Neural cell (in vitro differentiated cells): ENCODE data around the gene AK8. TPM values are rescaled to one million over a fixed set of nuclear protein-coding genes. Genes with fewer than 3 reads are reported as not detected.

Source experiments
- H2AFZ ChIP-seq: fragments of 200-600, 300-800 bp; sonication (generic), shearing (Covaris generic); 2 replicates; pipeline ENCODE4 v1.6.0; 2014; ENCODE audit warnings: low read depth, mild to moderate bottlenecking, antibody characterized with exemption, low read length, moderate library complexity
- H3F3A ChIP-seq: fragments of 200-600 bp; shearing (Covaris generic); 2 replicates; pipeline ENCODE4 v1.6.1; 2016; ENCODE audit warnings: mild to moderate bottlenecking, moderate library complexity, mixed read lengths, antibody characterized with exemption, low read length; ENCODE audit not compliant: insufficient read depth, poor library complexity, severe bottlenecking
- H3K27ac ChIP-seq: fragments of 200-600, 300-800 bp; sonication (generic), shearing (Covaris generic); 2 replicates; pipeline ENCODE4 v1.5.1; 2014; ENCODE audit warnings: mild to moderate bottlenecking, low read length, moderate library complexity
- H3K27me3 ChIP-seq: fragments of 300-800, 200-600 bp; sonication (generic), shearing (Covaris generic); 2 replicates; pipeline ENCODE4 v1.6.0; 2014; ENCODE audit warnings: mild to moderate bottlenecking, low read depth, low read length, moderate library complexity; ENCODE audit not compliant: insufficient read depth
- H3K36me3 ChIP-seq: fragments of 300-800, 200-600 bp; sonication (generic), shearing (Covaris generic); 2 replicates; pipeline ENCODE4 v1.5.1; 2014; ENCODE audit warnings: mild to moderate bottlenecking, antibody characterized with exemption, low read length, moderate library complexity; ENCODE audit not compliant: insufficient read depth
- H3K4me2 ChIP-seq: fragments of 300-800, 200-600 bp; sonication (generic), shearing (Covaris generic); 2 replicates; pipeline ENCODE4 v1.6.0; 2014; ENCODE audit warnings: mild to moderate bottlenecking, low read length
- H3K4me3 ChIP-seq: fragments of 300-800, 200-600 bp; sonication (generic), shearing (Covaris generic); 2 replicates; pipeline ENCODE4 v1.5.1; 2014; ENCODE audit warnings: mild to moderate bottlenecking, low read length, moderate library complexity
- H3K79me2 ChIP-seq: fragments of 200-600 bp; shearing (Covaris generic); replicated peaks from 2 replicates; pipeline ENCODE4 v1.6.0; 2014; ENCODE audit warnings: mild to moderate bottlenecking, low read length, moderate library complexity; ENCODE audit not compliant: insufficient read depth
- H3K9ac ChIP-seq: fragments of 300-800, 200-600 bp; sonication (generic), shearing (Covaris generic); 2 replicates; pipeline ENCODE4 v1.6.1; 2016; ENCODE audit warnings: mild to moderate bottlenecking, low read length, mixed read lengths
- H3K9me2 ChIP-seq: fragments of 200-600 bp; shearing (Covaris generic); 2 replicates; pipeline ENCODE4 v1.6.1; 2016; ENCODE audit warnings: mild to moderate bottlenecking, low read length, mixed read lengths; ENCODE audit not compliant: insufficient read depth
- H3K9me3 ChIP-seq: fragments of 200-600, 300-800 bp; sonication (generic), shearing (Covaris generic); 2 replicates; pipeline ENCODE4 v1.6.1; 2016; ENCODE audit warnings: mild to moderate bottlenecking, mixed run types, low read length, moderate library complexity, mixed read lengths
- H4K20me1 ChIP-seq: fragments of 200-600 bp; shearing (Covaris generic); 2 replicates; pipeline ENCODE4 v1.6.1; 2016; ENCODE audit warnings: mild to moderate bottlenecking, mixed run types; ENCODE audit not compliant: insufficient read depth
- CTCF ChIP-seq: fragments of 450-650 bp; IDR thresholded peaks from 2 replicates; pipeline ENCODE4 v1.5.1; 2014; ENCODE audit warnings: antibody characterized with exemption, mild to moderate bottlenecking, moderate library complexity; ENCODE audit not compliant: poor library complexity, severe bottlenecking
- EP300 ChIP-seq: fragments of 450-650 bp; conservative IDR thresholded peaks from 2 replicates; pipeline ENCODE4 v1.6.1; 2014; ENCODE audit warnings: antibody characterized with exemption, mild to moderate bottlenecking, moderate library complexity; ENCODE audit not compliant: poor library complexity, severe bottlenecking
- EZH2 ChIP-seq: fragments of 200-600, 300-800 bp; shearing (Covaris generic), sonication (generic); IDR thresholded peaks from 2 replicates; pipeline ENCODE4 v1.6.1; 2014; ENCODE audit warnings: antibody characterized with exemption, low read length, borderline replicate concordance, mild to moderate bottlenecking; ENCODE audit not compliant: insufficient read depth, poor library complexity, severe bottlenecking
- MXI1 ChIP-seq: fragments of 450-650 bp; conservative IDR thresholded peaks from 2 replicates; pipeline ENCODE4 v1.6.1; 2014; ENCODE audit warnings: antibody characterized with exemption, mild to moderate bottlenecking; ENCODE audit not compliant: poor library complexity, severe bottlenecking
- POLR2AphosphoS5 ChIP-seq: IDR thresholded peaks from 2 replicates; pipeline ENCODE4 v1.6.1; 2012
- RAD21 ChIP-seq: fragments of 450-650 bp; conservative IDR thresholded peaks from 2 replicates; pipeline ENCODE4 v1.6.1; 2014; ENCODE audit warnings: antibody characterized with exemption, mild to moderate bottlenecking, moderate library complexity
- REST ChIP-seq: IDR thresholded peaks from 2 replicates; pipeline ENCODE4 v1.6.1; 2012; ENCODE audit warnings: borderline replicate concordance
- SMC3 ChIP-seq: fragments of 450-650 bp; conservative IDR thresholded peaks from 2 replicates; pipeline ENCODE4 v1.6.1; 2014; ENCODE audit warnings: antibody characterized with exemption, mild to moderate bottlenecking, moderate library complexity; ENCODE audit not compliant: poor library complexity
- TAF1 ChIP-seq: IDR thresholded peaks from 2 replicates; pipeline ENCODE4 v1.6.1; 2012; ENCODE audit warnings: low read depth
- polyA plus RNA-seq: library from polyadenylated mRNA; depleted of rRNA; stranded (reverse); fragments of >200 nt; gene quantifications from 2 replicates; pipeline ENCODE4 v1.2.3, GENCODE V29; 2014

The AK8 gene
- polyA plus RNA-seq, 1 donor from 2014 or later: 0.71 TPM

GRCh38 chr9:132877458-132877823 is 643 bp downstream of the AK8 start:
- H3K27ac ChIP-seq: no peak overlapping the region
- H3K9me2 ChIP-seq: no peaks in the 10 kb centered on the region
- H3K4me3 ChIP-seq: peak overlapping the region; percentile 94
- no peaks in the 10 kb centered on the region for H3K9me3 ChIP-seq
- no peaks in the 10 kb centered on the region for H3K36me3 ChIP-seq
- no peaks in the 10 kb centered on the region for H3K79me2 ChIP-seq
- H4K20me1 ChIP-seq: no peaks in the 10 kb centered on the region
- H3K4me2 ChIP-seq: no peak overlapping the region
- H2AFZ ChIP-seq: peak overlapping the region; percentile 19
- no peaks in the 10 kb centered on the region for H3F3A ChIP-seq
- peak overlapping the region; percentile 89 for H3K9ac ChIP-seq
- H3K27me3 ChIP-seq: no peaks in the 10 kb centered on the region
- TF ChIP-seq REST (no peak), EP300 (no peak), POLR2AphosphoS5 (no peak), CTCF (no peak), TAF1 (no peak), MXI1 (no peak)

- Histone ChIP-seq H3K4me3 (no peak overlapping the region), H2AFZ (no peak overlapping the region), H3K36me3 (no peaks in the 10 kb centered on the region), H3K79me2 (no peaks in the 10 kb centered on the region), H3K27ac (no peak overlapping the region), H4K20me1 (no peaks in the 10 kb centered on the region), H3K9me3 (no peaks in the 10 kb centered on the region), H3F3A (no peaks in the 10 kb centered on the region), H3K4me2 (no peak overlapping the region), H3K9ac (no peak overlapping the region), H3K9me2 (no peaks in the 10 kb centered on the region), H3K27me3 (no peaks in the 10 kb centered on the region)
- TF ChIP-seq SMC3: no peak
- no peak for TF ChIP-seq POLR2AphosphoS5
- no peak for TF ChIP-seq EZH2
- no peak for TF ChIP-seq TAF1
- no peak for TF ChIP-seq MXI1
- TF ChIP-seq REST: no peak
- TF ChIP-seq EP300: no peak
- no peak for TF ChIP-seq CTCF
- TF ChIP-seq RAD21: no peak
Measured at GRCh38 chr9:132876849-132877248, 1.2 kb downstream of the AK8 start.
